ENCODE data around the gene RAB1A.

Gene RAB1A

GRCh38 chr2:65045651-65046050 is 84.3 kb downstream of the RAB1A start:
- H2BK120ac ChIP-seq (ENCODE audit: insufficient read depth, low read length, poor library complexity) = no peak overlapping the region
- H2AFZ ChIP-seq (ENCODE audit: insufficient read depth, low read length, poor library complexity) = no peak overlapping the region
- no peak overlapping the region for H3K4me3 ChIP-seq (ENCODE audit: low read depth, low read length)
- peak; percentile 91 to 96 for DNase-seq
- no peak overlapping the region for H3K4me2 ChIP-seq (ENCODE audit: low read length)
- peak overlapping the region; percentile 22 for H3K27ac ChIP-seq (ENCODE audit: low read depth, low read length)
- H3K79me2 ChIP-seq (ENCODE audit: control insufficient read depth, insufficient read depth, low read length, poor library complexity) = no peaks in the 10 kb centered on the region
- no peak overlapping the region for H2AK5ac ChIP-seq (ENCODE audit: low read length)
- no peak overlapping the region for H3K4ac ChIP-seq (ENCODE audit: low read depth, low read length)
- no peaks in the 10 kb centered on the region for H3K79me1 ChIP-seq (ENCODE audit: low read length)
- no peak overlapping the region for H4K8ac ChIP-seq (ENCODE audit: low read depth, low read length)
- H3K36me3 ChIP-seq (ENCODE audit: control insufficient read depth in 1 of 2, insufficient read depth in 2 of 2, low read length in 2 of 2) = no peaks in the 10 kb centered on the region
- no peak overlapping the region for H3K9ac ChIP-seq (ENCODE audit: low read length)
- peaks cover 2 to 3% of the 10 kb centered on the region in 2 experiments for H3K4me1 ChIP-seq (ENCODE audit: control insufficient read depth in 1 of 2, insufficient read depth in 2 of 2, low read length in 2 of 2)
- no peak overlapping the region for H3K14ac ChIP-seq (ENCODE audit: low read length)
- no peaks in the 10 kb centered on the region for H3K9me3 ChIP-seq (ENCODE audit: insufficient read depth, low read depth, low read length)
- no peak overlapping the region for H2BK12ac ChIP-seq (ENCODE audit: low read length)
- no peak overlapping the region for H4K91ac ChIP-seq (ENCODE audit: low read depth, low read length)
- H3K18ac ChIP-seq (ENCODE audit: low read length) = no peak overlapping the region
- no CpG with 5 or more reads among the region's 10 CpGs for WGBS (ENCODE audit: extremely low coverage, insufficient coverage, insufficient read length)
- H4K12ac ChIP-seq (ENCODE audit: low read depth, low read length) = no peak overlapping the region
- H2BK5ac ChIP-seq (ENCODE audit: low read depth, low read length, poor library complexity) = no peak overlapping the region
- no peak overlapping the region for H3K23ac ChIP-seq (ENCODE audit: low read length)
- no peaks in the 10 kb centered on the region for H3K27me3 ChIP-seq (ENCODE audit: insufficient read depth, low read length)

- Histone ChIP-seq H3K14ac (ENCODE audit: low read length) (no peak overlapping the region), H2BK5ac (ENCODE audit: low read depth, low read length, poor library complexity) (no peak overlapping the region), H3K18ac (ENCODE audit: low read length) (no peak overlapping the region), H2BK12ac (ENCODE audit: low read length) (no peak overlapping the region), H2AFZ (ENCODE audit: insufficient read depth, low read length, poor library complexity) (no peak overlapping the region), H3K9ac (ENCODE audit: low read length) (no peak overlapping the region), H3K4me2 (ENCODE audit: low read length) (no peak overlapping the region), H3K4me3 (ENCODE audit: low read depth, low read length) (no peak overlapping the region), H4K12ac (ENCODE audit: low read depth, low read length) (no peak overlapping the region), H3K23ac (ENCODE audit: low read length) (no peak overlapping the region), H3K27me3 (ENCODE audit: insufficient read depth, low read length) (no peaks in the 10 kb centered on the region), H3K36me3 (ENCODE audit: control insufficient read depth in 1 of 2, insufficient read depth in 2 of 2, low read length in 2 of 2) (no peaks in the 10 kb centered on the region), H3K79me1 (ENCODE audit: low read length) (no peaks in the 10 kb centered on the region), H3K9me3 (ENCODE audit: insufficient read depth, low read depth, low read length) (no peaks in the 10 kb centered on the region), H3K79me2 (ENCODE audit: control insufficient read depth, insufficient read depth, low read length, poor library complexity) (no peaks in the 10 kb centered on the region), H3K4ac (ENCODE audit: low read depth, low read length) (no peak overlapping the region), H2BK120ac (ENCODE audit: insufficient read depth, low read length, poor library complexity) (no peak overlapping the region), H4K8ac (ENCODE audit: low read depth, low read length) (no peak overlapping the region), H3K4me1 (ENCODE audit: control insufficient read depth in 1 of 2, insufficient read depth in 2 of 2, low read length in 2 of 2) (peaks cover 2 to 3% of the 10 kb centered on the region in 2 experiments), H2AK5ac (ENCODE audit: low read length) (no peak overlapping the region), H3K27ac (ENCODE audit: low read depth, low read length) (no peak overlapping the region), H4K91ac (ENCODE audit: low read depth, low read length) (no peak overlapping the region)
- peak; percentile 41 to 77 for DNase-seq
- WGBS (ENCODE audit: extremely low coverage, insufficient coverage, insufficient read length) = no CpG with 5 or more reads among the region's 7 CpGs
These were observed 85.7 kb downstream of the RAB1A start for GRCh38 chr2:65044097-65044735.

- no peak overlapping the region for H3K27ac ChIP-seq (ENCODE audit: low read depth, low read length)
- no peak overlapping the region for H3K4me2 ChIP-seq (ENCODE audit: low read length)
- H3K4me3 ChIP-seq (ENCODE audit: low read depth, low read length) = no peak overlapping the region
- H3K18ac ChIP-seq (ENCODE audit: low read length) = no peak overlapping the region
- H3K23ac ChIP-seq (ENCODE audit: low read length) = no peak overlapping the region
- no peak for DNase-seq
- no peak overlapping the region for H3K14ac ChIP-seq (ENCODE audit: low read length)
- no peak overlapping the region for H4K91ac ChIP-seq (ENCODE audit: low read depth, low read length)
- no peaks in the 10 kb centered on the region for H3K9me3 ChIP-seq (ENCODE audit: insufficient read depth, low read depth, low read length)
- H3K79me1 ChIP-seq (ENCODE audit: low read length) = no peaks in the 10 kb centered on the region
- no peak overlapping the region for H2AK5ac ChIP-seq (ENCODE audit: low read length)
- H4K12ac ChIP-seq (ENCODE audit: low read depth, low read length) = no peak overlapping the region
- H3K9ac ChIP-seq (ENCODE audit: low read length) = no peak overlapping the region
- no peak overlapping the region for H2AFZ ChIP-seq (ENCODE audit: insufficient read depth, low read length, poor library complexity)
- H3K4me1 ChIP-seq (ENCODE audit: control insufficient read depth in 1 of 2, insufficient read depth in 2 of 2, low read length in 2 of 2) = peaks cover 2 to 3% of the 10 kb centered on the region in 2 experiments
- H3K4ac ChIP-seq (ENCODE audit: low read depth, low read length) = no peak overlapping the region
- no peak overlapping the region for H2BK5ac ChIP-seq (ENCODE audit: low read depth, low read length, poor library complexity)
- H3K36me3 ChIP-seq (ENCODE audit: control insufficient read depth in 1 of 2, insufficient read depth in 2 of 2, low read length in 2 of 2) = no peaks in the 10 kb centered on the region
- WGBS (ENCODE audit: extremely low coverage, insufficient coverage, insufficient read length) = no CpG with 5 or more reads among the region's 2 CpGs
- no peaks in the 10 kb centered on the region for H3K79me2 ChIP-seq (ENCODE audit: control insufficient read depth, insufficient read depth, low read length, poor library complexity)
- H4K8ac ChIP-seq (ENCODE audit: low read depth, low read length) = no peak overlapping the region
- no peak overlapping the region for H2BK12ac ChIP-seq (ENCODE audit: low read length)
- H3K27me3 ChIP-seq (ENCODE audit: insufficient read depth, low read length) = no peaks in the 10 kb centered on the region
- H2BK120ac ChIP-seq (ENCODE audit: insufficient read depth, low read length, poor library complexity) = no peak overlapping the region
These were observed 86.9 kb downstream of the RAB1A start for GRCh38 chr2:65043001-65043400.

- H4K91ac ChIP-seq (ENCODE audit: low read depth, low read length) = no peak overlapping the region
- H3K9ac ChIP-seq (ENCODE audit: low read length) = no peak overlapping the region
- H2AK5ac ChIP-seq (ENCODE audit: low read length) = no peak overlapping the region
- peaks cover 1 to 3% of the 10 kb centered on the region in 2 experiments for H3K4me1 ChIP-seq (ENCODE audit: control insufficient read depth in 1 of 2, insufficient read depth in 2 of 2, low read length in 2 of 2)
- no peak overlapping the region for H4K12ac ChIP-seq (ENCODE audit: low read depth, low read length)
- no peak overlapping the region for H3K4me3 ChIP-seq (ENCODE audit: low read depth, low read length)
- H4K8ac ChIP-seq (ENCODE audit: low read depth, low read length) = no peak overlapping the region
- H3K4me2 ChIP-seq (ENCODE audit: low read length) = peak overlapping the region; percentile 38
- H3K23ac ChIP-seq (ENCODE audit: low read length) = no peak overlapping the region
- H3K36me3 ChIP-seq (ENCODE audit: control insufficient read depth in 1 of 2, insufficient read depth in 2 of 2, low read length in 2 of 2) = no peaks in the 10 kb centered on the region
- no peaks in the 10 kb centered on the region for H3K9me3 ChIP-seq (ENCODE audit: insufficient read depth, low read depth, low read length)
- no peak overlapping the region for H2BK120ac ChIP-seq (ENCODE audit: insufficient read depth, low read length, poor library complexity)
- no CpG with 5 or more reads among the region's 13 CpGs for WGBS (ENCODE audit: extremely low coverage, insufficient coverage, insufficient read length)
- no peak overlapping the region for H2BK12ac ChIP-seq (ENCODE audit: low read length)
- no peaks in the 10 kb centered on the region for H3K79me2 ChIP-seq (ENCODE audit: control insufficient read depth, insufficient read depth, low read length, poor library complexity)
- no peak overlapping the region for H2BK5ac ChIP-seq (ENCODE audit: low read depth, low read length, poor library complexity)
- H3K14ac ChIP-seq (ENCODE audit: low read length) = no peak overlapping the region
- DNase-seq = peak; percentile 74 to 94
- no peak overlapping the region for H3K18ac ChIP-seq (ENCODE audit: low read length)
- H3K4ac ChIP-seq (ENCODE audit: low read depth, low read length) = no peak overlapping the region
- H3K27ac ChIP-seq (ENCODE audit: low read depth, low read length) = no peak overlapping the region
- H2AFZ ChIP-seq (ENCODE audit: insufficient read depth, low read length, poor library complexity) = no peak overlapping the region
- no peaks in the 10 kb centered on the region for H3K27me3 ChIP-seq (ENCODE audit: insufficient read depth, low read length)
- no peaks in the 10 kb centered on the region for H3K79me1 ChIP-seq (ENCODE audit: low read length)
These were observed 89.3 kb downstream of the RAB1A start for GRCh38 chr2:65040400-65041261.
